Measurements from ENCODE around the gene DERA. TPM values are rescaled to one million over a fixed set of nuclear protein-coding genes. Genes with fewer than 3 reads are reported as not detected.

Gene DERA
- total RNA-seq, 1 donor: 47.4 TPM

GRCh38 chr12:16062611-16063010 lies 151.5 kb downstream of the DERA start:
- Histone ChIP-seq H3K9me3 (ENCODE audit: low read depth, low read length) (no peaks in the 10 kb centered on the region), H3K4me1 (ENCODE audit: insufficient read depth, low read length) (no peaks in the 10 kb centered on the region), H2AFZ (ENCODE audit: low read length) (no peak overlapping the region), H3K79me2 (ENCODE audit: insufficient read depth, low read length) (no peaks in the 10 kb centered on the region), H3K27me3 (ENCODE audit: insufficient read depth, low read length) (no peaks in the 10 kb centered on the region), H4K20me1 (ENCODE audit: insufficient read depth, low read length) (no peaks in the 10 kb centered on the region), H3K4me3 (ENCODE audit: insufficient read depth, low read length) (no peak overlapping the region), H3K27ac (ENCODE audit: low read depth, low read length) (no peak overlapping the region), H3K36me3 (ENCODE audit: insufficient read depth, low read length) (no peaks in the 10 kb centered on the region), H3K4me2 (ENCODE audit: insufficient read depth, low read length) (no peak overlapping the region)
- TF ChIP-seq, protein P1, sequence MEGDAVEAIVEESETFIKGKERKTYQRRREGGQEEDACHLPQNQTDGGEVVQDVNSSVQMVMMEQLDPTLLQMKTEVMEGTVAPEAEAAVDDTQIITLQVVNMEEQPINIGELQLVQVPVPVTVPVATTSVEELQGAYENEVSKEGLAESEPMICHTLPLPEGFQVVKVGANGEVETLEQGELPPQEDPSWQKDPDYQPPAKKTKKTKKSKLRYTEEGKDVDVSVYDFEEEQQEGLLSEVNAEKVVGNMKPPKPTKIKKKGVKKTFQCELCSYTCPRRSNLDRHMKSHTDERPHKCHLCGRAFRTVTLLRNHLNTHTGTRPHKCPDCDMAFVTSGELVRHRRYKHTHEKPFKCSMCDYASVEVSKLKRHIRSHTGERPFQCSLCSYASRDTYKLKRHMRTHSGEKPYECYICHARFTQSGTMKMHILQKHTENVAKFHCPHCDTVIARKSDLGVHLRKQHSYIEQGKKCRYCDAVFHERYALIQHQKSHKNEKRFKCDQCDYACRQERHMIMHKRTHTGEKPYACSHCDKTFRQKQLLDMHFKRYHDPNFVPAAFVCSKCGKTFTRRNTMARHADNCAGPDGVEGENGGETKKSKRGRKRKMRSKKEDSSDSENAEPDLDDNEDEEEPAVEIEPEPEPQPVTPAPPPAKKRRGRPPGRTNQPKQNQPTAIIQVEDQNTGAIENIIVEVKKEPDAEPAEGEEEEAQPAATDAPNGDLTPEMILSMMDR (IDR thresholded peaks at IDR 0.05; ENCODE audit: extremely low read depth, low read depth, low read length): no peak
- DNase-seq (ENCODE audit: insufficient read length, low spot score, missing footprints): no peak

GRCh38 chr12:16063726-16064125 lies 152.6 kb downstream of the DERA start:
- no peak for DNase-seq (ENCODE audit: insufficient read length, low spot score, missing footprints)
- TF ChIP-seq, protein P1 (IDR thresholded peaks at IDR 0.05; ENCODE audit: extremely low read depth, low read depth, low read length): no peak

DNA sequence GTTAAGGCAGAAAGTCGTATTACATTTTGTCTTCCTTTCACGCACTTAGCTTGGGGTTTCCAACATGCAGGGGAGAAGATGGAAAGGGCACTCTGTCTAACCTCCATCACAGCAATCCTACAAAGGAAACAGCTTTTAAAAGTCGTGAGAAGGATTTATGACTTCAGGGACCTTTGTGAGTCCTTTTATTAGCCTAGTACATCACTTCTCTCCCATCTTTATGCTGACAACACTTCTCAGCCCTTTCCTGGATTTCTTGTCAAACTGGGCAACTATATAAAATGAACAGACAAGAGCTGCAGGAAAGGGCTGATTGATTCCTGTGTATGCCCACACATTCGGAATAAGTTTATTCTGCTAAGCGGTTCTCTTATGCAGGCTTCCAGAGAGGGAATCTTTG lies 159.0 kb downstream of the DERA start:
- Histone ChIP-seq H3K36me3 (ENCODE audit: insufficient read depth, low read length) (no peaks in the 10 kb centered on the region), H2AFZ (ENCODE audit: low read length) (no peak overlapping the region), H3K4me2 (ENCODE audit: insufficient read depth, low read length) (no peak overlapping the region), H3K9me3 (ENCODE audit: low read depth, low read length) (no peaks in the 10 kb centered on the region), H3K27me3 (ENCODE audit: insufficient read depth, low read length) (peaks cover 2% of the 10 kb centered on the region), H3K79me2 (ENCODE audit: insufficient read depth, low read length) (no peaks in the 10 kb centered on the region), H4K20me1 (ENCODE audit: insufficient read depth, low read length) (no peaks in the 10 kb centered on the region), H3K4me3 (ENCODE audit: insufficient read depth, low read length) (no peak overlapping the region), H3K4me1 (ENCODE audit: insufficient read depth, low read length) (no peaks in the 10 kb centered on the region), H3K27ac (ENCODE audit: low read depth, low read length) (no peak overlapping the region)
- TF ChIP-seq, protein P1 (IDR thresholded peaks at IDR 0.05; ENCODE audit: extremely low read depth, low read depth, low read length): no peak
- no peak for DNase-seq (ENCODE audit: insufficient read length, low spot score, missing footprints)

More at GRCh38 chr12:16063726-16064125, 152.6 kb downstream of the DERA start:
- Histone ChIP-seq H3K79me2 (ENCODE audit: insufficient read depth, low read length) (no peaks in the 10 kb centered on the region), H3K27me3 (ENCODE audit: insufficient read depth, low read length) (no peaks in the 10 kb centered on the region), H3K27ac (ENCODE audit: low read depth, low read length) (no peak overlapping the region), H2AFZ (ENCODE audit: low read length) (no peak overlapping the region), H3K36me3 (ENCODE audit: insufficient read depth, low read length) (no peaks in the 10 kb centered on the region), H3K4me3 (ENCODE audit: insufficient read depth, low read length) (no peak overlapping the region), H3K4me2 (ENCODE audit: insufficient read depth, low read length) (no peak overlapping the region), H4K20me1 (ENCODE audit: insufficient read depth, low read length) (no peaks in the 10 kb centered on the region), H3K9me3 (ENCODE audit: low read depth, low read length) (no peaks in the 10 kb centered on the region), H3K4me1 (ENCODE audit: insufficient read depth, low read length) (no peaks in the 10 kb centered on the region)

GRCh38 chr12:16072678-16073077 lies 161.5 kb downstream of the DERA start:
- TF ChIP-seq, protein P1 (IDR thresholded peaks at IDR 0.05; ENCODE audit: extremely low read depth, low read depth, low read length): no peak
- Histone ChIP-seq H3K4me1 (ENCODE audit: insufficient read depth, low read length) (no peaks in the 10 kb centered on the region), H3K9me3 (ENCODE audit: low read depth, low read length) (no peaks in the 10 kb centered on the region), H4K20me1 (ENCODE audit: insufficient read depth, low read length) (no peaks in the 10 kb centered on the region), H3K27ac (ENCODE audit: low read depth, low read length) (no peak overlapping the region), H3K79me2 (ENCODE audit: insufficient read depth, low read length) (no peaks in the 10 kb centered on the region), H3K4me2 (ENCODE audit: insufficient read depth, low read length) (no peak overlapping the region), H3K27me3 (ENCODE audit: insufficient read depth, low read length) (peaks cover 2% of the 10 kb centered on the region), H3K36me3 (ENCODE audit: insufficient read depth, low read length) (no peaks in the 10 kb centered on the region), H2AFZ (ENCODE audit: low read length) (no peak overlapping the region), H3K4me3 (ENCODE audit: insufficient read depth, low read length) (no peak overlapping the region)
- no peak for DNase-seq (ENCODE audit: insufficient read length, low spot score, missing footprints)
